GM18520 (cell line): ENCODE results near the gene FHIT.

Source experiments
- ATAC-seq: cut with Tn5 transposase; IDR thresholded peaks from one replicate; pipeline ENCODE4 v1.9.1; 2021; ENCODE audit not compliant: unreplicated experiment

Gene FHIT

DNA sequence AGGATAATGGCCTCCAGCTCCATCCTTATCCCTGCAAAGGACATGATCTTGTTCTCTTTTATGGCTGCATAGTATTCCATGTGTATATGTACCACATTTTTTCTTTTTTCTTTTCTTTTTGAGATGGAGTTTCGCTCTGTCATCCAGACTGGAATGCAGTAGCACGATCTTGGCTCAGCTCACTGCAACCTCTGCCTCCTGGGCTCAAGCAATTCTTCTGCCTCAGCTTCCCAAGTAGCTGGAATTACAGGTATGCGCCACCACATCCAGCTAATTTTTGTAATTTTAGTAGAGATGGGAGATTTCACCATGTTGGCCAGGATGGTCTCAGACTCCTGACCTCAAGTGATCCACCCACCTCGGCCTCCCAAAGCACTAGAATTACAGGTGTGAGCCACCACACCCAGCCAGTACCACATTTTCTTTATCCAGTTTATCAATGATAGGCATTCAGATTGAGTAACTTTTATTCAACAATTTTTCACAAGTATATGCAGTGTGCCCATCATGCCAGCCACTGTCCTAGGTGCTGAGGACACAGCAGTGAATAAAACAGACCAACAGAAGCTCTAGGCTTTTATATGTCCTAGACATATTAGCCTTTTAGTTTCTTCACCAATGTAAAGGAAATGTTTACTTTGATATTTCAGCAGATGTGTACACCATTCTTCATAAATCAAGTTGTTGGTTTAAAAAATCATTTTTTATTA, 815.2 kb downstream of the FHIT start:
- ATAC-seq = no peak

DNA sequence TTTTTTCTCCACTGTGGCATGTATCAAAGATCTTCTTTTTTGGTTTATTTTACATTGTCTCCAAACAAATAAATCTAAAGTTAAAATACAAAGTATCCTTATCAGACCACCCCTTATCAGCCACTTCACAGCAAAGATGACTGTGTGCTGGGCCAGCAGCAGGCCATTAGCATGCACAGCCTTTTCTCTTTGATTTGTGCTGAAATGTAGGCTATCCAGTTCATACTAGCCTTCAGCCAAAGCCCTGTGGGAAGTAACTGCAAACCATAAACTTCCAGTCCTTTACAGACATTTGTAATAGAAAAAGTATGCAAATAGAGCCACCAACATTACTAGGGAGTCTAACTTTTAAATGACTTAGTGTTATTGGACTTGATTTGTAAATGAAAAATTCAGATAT, 816.3 kb downstream of the FHIT start:
- no peak for ATAC-seq

DNA sequence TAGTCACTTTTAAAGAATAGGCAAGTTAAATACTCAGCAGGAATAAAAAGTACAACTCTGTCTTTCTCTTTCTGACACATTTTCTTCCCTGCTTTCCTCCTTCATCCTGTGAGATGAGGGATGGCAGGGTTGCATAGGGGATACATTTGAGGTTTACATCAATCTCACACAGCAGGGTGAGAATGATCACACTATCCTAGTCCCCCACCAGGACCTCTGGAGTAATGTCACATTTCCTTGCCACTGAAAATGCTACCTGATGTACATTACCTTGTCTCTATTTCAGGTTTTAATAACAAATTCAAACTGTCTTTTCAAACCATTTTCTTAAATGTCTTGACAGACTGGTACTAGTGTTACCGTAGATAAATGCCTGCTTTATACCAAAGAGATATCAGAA, 816.9 kb downstream of the FHIT start:
- ATAC-seq = no peak

DNA sequence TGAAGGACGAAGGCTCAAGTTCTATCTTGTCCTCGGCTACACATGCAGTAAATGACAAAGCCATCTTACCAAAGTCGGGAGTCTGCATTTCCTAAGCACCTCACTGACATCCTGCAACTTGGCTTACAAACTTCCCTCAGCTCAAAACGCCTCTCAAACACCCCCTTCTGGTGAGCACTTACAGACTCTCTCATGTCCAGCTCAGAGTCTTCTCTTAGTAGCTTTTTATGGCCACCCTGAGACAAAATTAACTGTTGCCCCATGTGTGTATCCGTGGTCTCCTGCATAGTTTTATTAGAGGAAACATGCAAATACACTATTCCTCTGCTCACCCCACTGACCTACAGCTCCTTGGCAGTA, 819.7 kb downstream of the FHIT start:
- no peak for ATAC-seq

- ATAC-seq = no peak
Observed at GRCh38 chr3:60430205-60430604, 821.0 kb downstream of the FHIT start.

- ATAC-seq = no peak
Observed at GRCh38 chr3:60427109-60427508, 824.1 kb downstream of the FHIT start.

GRCh38 chr3:60424942-60425341, 826.3 kb downstream of the FHIT start:
- ATAC-seq = no peak

GRCh38 chr3:60424034-60424433, 827.2 kb downstream of the FHIT start:
- ATAC-seq = no peak

DNA sequence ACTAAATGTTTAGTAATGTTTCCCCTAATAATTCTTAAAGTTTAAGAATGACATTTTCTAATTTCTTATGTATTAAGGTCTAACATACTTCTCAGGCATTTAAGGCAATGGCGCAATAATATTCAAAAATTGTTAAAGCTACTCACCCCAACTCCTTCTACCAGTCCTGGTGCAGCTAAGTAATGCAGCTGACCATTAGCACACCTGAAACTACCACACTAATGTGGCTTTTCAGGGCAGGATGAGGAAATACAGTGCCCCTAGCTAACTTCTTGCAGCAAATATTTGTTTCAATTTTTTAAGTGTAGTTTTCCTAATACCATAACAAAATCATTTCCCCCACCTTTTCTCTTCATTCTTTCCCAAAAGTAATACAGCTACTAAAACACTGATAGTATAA, 827.7 kb downstream of the FHIT start:
- ATAC-seq = no peak

DNA sequence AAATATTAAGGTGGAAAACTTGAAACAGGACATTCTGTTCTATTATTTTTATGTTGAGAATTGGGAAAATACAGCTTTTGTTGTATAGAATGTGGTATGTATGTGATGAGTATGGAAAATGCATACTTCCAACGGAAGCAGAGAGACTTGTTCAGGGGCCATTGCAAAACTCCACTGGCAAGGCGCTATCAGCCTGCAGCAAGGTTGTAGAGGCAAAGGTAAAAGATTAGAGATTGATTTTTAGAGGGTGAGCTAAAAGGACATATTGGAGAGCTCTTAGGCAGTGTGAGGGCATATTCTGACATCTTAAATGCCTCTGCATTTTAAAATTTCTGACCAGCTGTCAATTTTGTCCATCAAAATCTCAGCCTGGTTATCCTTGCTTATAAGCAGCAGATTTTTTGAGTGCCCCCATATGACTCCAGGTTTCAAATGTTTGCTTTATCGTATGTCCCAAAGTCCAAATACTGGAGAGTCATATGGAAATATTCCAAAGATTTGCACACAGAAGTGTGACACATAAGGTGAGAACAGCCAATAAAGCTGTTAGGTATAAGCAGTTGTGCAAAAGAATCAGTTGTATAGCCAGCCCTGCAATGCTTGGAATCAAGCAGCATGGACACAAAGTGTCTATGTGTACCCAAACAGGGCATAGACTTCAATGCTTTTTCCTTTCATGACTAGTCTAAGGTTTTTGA, 829.4 kb downstream of the FHIT start:
- ATAC-seq = no peak

- ATAC-seq = no peak
Observed at GRCh38 chr3:60417576-60417975, 833.7 kb downstream of the FHIT start.

DNA sequence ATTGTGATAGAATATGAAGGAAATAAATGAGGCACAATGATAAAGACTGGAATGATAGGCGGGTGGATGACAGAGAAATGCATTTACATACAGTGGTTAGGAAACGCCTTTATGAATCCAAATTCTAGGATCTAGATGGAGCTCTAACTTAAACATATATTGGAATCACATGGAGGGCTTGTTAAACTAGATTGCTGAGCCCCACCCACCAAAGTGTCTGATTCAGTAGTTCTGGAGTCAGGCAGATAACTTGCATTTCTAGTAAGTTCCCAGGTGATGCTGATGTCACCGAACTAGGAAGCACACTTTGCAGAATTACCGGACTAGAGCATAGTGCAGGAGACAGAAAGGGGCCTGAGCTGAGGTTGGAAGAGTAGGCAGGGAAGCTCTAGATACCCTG, 837.2 kb downstream of the FHIT start:
- no peak for ATAC-seq

DNA sequence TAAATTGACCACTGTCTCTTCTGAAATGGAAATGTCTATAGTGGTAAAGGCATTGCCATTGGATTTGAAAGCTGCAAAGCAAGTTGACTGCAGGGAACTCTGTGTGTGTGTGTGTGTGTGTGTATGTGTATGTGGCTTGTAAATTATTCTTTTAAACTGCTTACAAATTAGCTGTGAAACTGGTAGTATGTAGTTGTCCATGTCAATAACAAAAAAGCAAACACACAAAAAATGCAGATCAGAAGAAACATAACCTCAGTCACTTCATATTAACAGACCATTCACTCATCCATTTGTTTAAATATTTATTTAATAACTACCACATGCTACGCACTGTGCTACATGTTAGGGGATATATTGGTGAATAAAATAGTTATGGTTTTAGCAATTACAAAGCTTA, 837.7 kb downstream of the FHIT start:
- ATAC-seq = no peak

DNA sequence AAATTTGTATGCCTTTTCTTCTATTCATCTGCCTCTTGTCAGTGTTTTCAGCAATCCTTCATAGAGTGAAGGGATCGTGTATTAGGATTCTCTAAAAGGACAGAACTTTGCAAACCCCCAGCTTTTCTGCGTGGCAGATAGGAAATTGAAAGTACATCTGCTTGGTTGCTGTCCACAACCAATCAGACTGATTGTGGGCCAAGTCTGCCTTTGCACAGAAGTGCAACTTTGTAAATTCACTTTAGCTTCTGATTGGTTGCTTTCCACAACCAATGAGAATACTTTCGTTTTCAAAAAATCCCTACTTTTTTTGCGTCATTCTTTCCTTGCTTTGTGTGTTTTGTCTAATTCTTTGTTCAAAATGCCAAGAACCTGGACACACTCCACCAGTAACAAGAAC, 847.4 kb downstream of the FHIT start:
- ATAC-seq = no peak

DNA sequence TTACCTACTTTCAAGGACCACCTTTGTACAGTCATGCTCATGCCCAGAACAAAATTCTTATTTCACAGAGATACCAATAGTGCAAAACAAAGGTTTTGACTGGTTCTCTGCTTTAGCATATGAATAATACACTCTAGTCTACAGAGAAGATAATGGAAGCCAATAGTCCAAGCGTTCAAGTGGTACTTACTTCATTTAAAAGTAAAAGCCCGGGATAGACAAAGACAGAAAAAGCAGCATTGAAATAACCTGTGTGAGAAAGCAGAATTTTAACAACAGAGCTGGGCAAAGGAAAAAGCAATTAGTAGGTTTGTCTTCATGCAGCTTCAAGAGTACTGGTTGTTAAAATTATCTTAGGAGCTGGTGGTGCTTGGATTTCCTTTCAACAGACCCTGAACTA, 848.3 kb downstream of the FHIT start:
- ATAC-seq = no peak

DNA sequence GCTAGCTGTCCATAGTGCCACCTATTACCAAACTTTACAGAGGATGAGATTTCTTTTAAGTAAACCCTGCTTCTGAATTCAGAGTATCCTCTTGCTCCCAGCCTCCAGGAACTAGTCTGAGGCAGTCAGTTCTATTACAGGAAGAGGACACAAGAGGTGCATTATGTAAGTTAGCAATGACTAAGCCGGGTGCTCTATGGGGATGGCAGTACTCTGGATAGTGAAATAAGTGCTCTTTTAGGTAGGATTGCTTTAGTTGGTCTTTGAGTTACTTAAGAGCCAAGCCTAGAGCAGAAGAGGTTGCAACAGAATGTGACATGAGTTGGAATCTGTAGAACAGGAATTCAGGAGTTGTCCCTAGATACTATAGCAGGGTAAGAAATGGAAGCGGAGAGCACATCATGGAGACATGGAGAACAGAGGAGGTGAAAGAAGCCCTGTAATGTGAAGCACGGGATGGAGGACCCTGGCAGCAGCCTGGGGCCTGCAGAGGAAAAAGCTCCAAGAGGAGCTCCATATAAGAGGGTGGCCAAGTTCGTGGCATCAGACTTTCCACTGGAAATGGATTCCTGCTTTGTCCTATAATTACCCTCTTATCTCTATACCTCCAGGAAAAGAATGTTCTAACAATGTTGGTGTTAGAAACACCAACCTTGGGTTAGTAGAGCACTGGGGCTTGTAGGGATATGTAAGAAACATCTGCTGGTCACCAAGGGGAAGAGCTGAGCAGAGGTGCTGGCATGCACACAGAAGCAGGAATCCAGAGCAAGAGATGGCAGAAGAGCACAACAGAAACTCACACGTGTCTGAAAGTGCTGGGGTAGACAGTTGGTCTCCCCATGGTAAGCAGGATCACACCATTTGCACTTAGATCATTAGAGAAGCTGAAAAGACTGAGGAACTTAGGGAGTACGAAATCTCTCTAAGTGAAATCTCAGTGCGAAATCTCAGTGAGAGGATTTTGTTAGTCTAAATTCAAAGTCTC, 851.1 kb downstream of the FHIT start:
- no peak for ATAC-seq

DNA sequence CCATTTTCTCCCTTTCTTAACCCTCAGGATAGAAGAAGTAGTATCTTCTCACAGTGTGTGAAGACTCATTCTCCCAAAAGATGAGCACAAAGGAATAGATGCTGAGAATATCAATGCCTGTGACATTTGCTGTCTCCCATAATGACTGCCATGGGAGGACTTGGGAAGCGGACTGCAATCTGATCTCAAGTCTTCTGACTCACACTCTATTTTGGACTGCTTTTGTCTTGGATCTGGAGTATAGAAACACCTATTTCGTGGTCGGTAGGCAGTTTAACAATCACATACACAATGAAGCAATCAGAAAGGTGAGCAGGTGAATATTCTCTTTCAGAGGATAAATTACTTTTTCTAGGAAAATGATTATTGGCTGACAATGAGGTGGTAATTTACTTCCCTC, 852.0 kb downstream of the FHIT start:
- ATAC-seq = no peak

DNA sequence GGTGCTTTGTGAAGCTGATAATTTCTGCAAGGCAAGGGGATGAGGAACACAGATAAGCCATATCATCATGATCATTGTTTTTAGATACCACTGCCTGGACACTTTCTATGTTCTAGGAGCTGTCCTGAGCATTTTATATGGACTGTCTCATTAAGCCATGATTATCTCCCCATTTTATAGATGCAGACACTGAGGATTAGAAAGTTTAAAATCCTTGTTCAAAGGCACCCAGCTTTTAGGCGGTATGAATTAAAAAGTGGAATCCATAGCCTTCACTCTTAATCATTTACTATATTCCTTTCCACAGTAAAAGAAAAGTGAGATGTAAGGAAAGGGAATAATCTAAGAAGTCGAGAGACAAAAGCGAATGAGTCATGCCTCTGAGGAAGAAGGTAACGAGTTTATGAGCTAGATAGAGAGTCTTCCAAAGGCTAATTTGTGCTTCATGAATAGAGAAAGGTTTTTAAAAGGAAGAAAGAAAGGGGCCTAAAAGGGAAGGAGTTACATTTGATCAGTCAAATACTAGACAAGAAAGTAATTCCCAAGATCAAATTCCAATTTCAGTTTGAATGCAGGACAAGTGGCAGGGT, 856.0 kb downstream of the FHIT start:
- no peak for ATAC-seq

DNA sequence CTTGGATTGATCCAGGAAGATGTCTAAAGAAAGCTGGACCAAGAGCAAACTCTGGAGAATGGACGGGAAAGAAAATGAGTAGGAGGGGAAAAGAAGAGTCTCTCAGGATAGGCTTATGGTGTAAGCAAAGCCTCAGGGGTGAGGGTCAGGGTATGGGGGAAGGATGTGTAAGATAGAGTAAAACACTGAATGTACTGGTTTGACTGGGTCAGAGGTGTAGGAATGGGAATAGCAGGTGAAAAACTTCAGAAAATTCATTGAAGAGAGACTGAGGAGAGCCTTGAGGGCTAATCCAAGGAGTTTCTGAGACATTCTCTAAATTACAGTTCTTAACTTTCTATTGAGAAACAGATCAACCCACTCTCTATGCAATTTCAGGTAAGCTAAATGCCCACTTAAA, 857.3 kb downstream of the FHIT start:
- no peak for ATAC-seq

GRCh38 chr3:60392501-60392900, 858.8 kb downstream of the FHIT start:
- no peak for ATAC-seq

DNA sequence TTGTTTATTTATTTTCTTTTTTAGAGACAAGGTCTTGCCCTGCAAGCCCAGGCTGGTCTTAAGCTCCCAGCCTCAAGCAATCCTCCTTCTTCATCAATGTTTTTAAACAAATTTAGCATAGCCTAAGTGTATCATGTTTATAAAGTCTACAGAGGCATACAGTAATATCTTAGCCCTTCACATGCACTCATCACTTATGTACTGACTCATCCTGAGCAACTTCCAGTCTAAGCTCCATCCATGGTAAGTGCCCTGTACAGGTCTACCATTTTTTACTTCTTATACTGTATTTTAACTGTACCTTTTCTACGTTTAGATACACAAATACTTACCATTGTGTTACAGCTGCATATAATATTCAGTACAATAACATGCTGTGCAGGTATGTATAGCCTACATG, 860.0 kb downstream of the FHIT start:
- no peak for ATAC-seq
